T-helper 2 cell treated with Interferon-gamma antibody and Interleukin-4, amounts not matched to agents 5 μg/mL and 100 μg/mL, for 36 hours (primary cell): ENCODE results near the gene CFHR1.
"Not testable (repeated sequence)": the region's sequence is repeated elsewhere in the genome, so short reads cannot be mapped to it uniquely, and the experiment has no call there.

Experiments
- DNase-seq: peaks from one replicate; pipeline ENCODE4 v3.0.0; 2021; ENCODE audit warnings: low spot score
- H3K27ac Mint-ChIP-seq: one replicate; pipeline ENCODE4 v1.8.0; 2021; ENCODE audit warnings: mild to moderate bottlenecking, mixed read lengths
- H3K27me3 Mint-ChIP-seq: one replicate; pipeline ENCODE4 v1.8.0; 2021; ENCODE audit warnings: low read depth, mixed read lengths
- H3K36me3 Mint-ChIP-seq: one replicate; pipeline ENCODE4 v1.8.0; 2021; ENCODE audit warnings: low read depth, mixed read lengths
- H3K4me1 Mint-ChIP-seq: one replicate; pipeline ENCODE4 v1.8.0; 2021; ENCODE audit warnings: low read depth, mixed read lengths
- H3K4me3 Mint-ChIP-seq: one replicate; pipeline ENCODE4 v1.8.0; 2022; ENCODE audit warnings: mild to moderate bottlenecking, moderate library complexity, mixed read lengths
- H3K9me3 Mint-ChIP-seq: one replicate; pipeline ENCODE4 v1.8.0; 2021; ENCODE audit warnings: mixed read lengths

Gene CFHR1

DNA sequence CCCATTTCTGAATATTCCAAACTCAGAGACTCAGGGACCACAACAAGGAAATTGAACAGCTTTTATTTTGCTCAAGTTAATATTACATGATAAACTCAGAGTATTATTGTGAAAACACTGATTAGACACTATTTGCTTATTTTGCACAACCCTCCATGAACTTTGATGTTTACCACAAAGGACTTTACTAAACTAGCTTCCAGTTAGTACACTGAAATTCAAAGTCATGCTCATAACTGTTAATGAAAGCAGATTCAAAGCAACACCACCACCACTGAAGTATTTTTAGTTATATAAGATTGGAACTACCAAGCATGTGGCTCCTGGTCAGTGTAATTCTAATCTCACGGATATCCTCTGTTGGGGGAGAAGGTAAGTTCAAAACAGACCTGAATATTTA lies at the start of gene CFHR1:
Gene CFHR1, plus strand, starts transcription at position 201 of the 400 bp plus-strand sequence. Its CDS starts 114 bp downstream, at position 315.
- DNase-seq, H3K4me3 Mint-ChIP-seq, H3K36me3 Mint-ChIP-seq, H3K4me1 Mint-ChIP-seq, H3K27ac Mint-ChIP-seq, H3K27me3 Mint-ChIP-seq, H3K9me3 Mint-ChIP-seq: not testable (repeated sequence)

DNA sequence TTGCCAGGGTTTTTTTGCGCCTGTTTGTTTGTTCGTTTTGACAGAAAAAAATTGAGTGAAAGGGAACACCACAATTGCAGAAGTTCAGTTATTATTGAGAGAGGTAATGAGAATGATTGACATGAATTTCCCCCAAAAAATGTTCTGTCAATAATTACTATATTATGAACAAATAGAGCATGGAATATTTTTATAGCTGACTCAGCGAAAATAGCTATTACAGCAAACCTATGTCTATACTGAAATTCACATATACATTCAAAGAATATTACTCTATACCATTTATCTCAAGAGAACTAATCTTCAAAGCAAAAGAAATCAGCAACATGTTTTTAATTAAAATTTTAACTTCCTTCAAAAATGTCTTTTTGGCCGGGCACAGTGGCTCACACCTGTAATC lies 49.7 kb upstream of the CFHR1 start:
- not testable (repeated sequence) for H3K27me3 Mint-ChIP-seq, H3K9me3 Mint-ChIP-seq, H3K4me1 Mint-ChIP-seq, H3K36me3 Mint-ChIP-seq, H3K4me3 Mint-ChIP-seq, DNase-seq, H3K27ac Mint-ChIP-seq

DNA sequence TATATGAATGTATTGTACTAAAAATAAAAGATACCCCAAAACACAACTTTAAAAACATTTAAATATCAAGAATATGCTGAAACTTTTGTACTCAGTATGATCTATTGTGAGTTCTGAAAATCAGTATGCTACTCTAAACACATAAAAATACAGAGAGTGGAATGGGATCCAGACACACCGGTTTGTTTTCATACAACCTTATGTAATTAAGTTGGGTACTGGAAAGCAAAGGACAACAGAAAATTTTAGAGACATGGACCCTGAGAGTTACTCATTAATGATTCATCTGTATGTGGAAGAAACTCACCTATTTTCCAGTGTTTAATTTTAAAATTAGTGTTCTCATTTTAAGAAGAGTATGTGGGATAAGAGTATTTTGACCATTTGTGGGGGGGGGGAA lies 45.8 kb upstream of the CFHR1 start:
- Mint-ChIP-seq H3K36me3 (no peaks in the 10 kb centered on the region), H3K27me3 (no peaks in the 10 kb centered on the region), H3K9me3 (no peaks in the 10 kb centered on the region), H3K4me1 (no peaks in the 10 kb centered on the region), H3K4me3 (no peak overlapping the region), H3K27ac (no peak overlapping the region)
- DNase-seq: no peak

GRCh38 chr1:196774175-196774574 lies 45.4 kb upstream of the CFHR1 start:
- Mint-ChIP-seq H3K4me3 (no peak overlapping the region), H3K9me3 (no peaks in the 10 kb centered on the region), H3K36me3 (no peaks in the 10 kb centered on the region), H3K27me3 (no peaks in the 10 kb centered on the region), H3K4me1 (no peaks in the 10 kb centered on the region), H3K27ac (no peak overlapping the region)
- DNase-seq: no peak

- Mint-ChIP-seq H3K27ac (no peak within 1 kb of the TSS), H3K36me3 (no peaks in the 10 kb centered on the region), H3K27me3 (no peaks in the 10 kb centered on the region), H3K9me3 (no peaks in the 10 kb centered on the region), H3K4me1 (no peaks in the 10 kb centered on the region), H3K4me3 (no peak within 1 kb of the TSS)
- no peak for DNase-seq
Measured at GRCh38 chr1:196774603-196775002, 44.9 kb upstream of the CFHR1 start, which contains the start of gene CFHR3. Gene CFHR3 (plus strand): TSS chr1:196774840. CDS start chr1:196774887, 47 bp downstream.

DNA sequence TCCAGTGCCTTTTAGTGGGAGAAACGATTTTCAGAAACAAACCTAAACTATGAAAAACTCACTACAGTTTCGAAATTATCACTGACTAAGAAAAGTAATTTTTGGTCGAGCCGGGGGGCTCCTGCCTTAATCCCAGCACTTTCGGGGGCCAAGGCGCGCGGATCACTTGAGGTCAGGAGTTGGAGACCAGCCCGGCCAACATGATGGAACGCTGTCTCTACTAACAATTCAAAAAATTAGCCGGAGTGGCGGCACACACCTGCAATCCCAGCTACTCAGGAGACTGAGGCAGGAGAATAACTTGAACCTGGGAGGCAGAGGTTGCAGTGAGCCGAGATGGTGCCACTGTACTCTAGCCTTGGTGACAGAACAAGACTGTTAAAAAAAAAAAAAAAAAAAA lies 41.9 kb upstream of the CFHR1 start:
- Mint-ChIP-seq H3K27ac (no peak overlapping the region), H3K4me3 (no peak overlapping the region), H3K4me1 (no peaks in the 10 kb centered on the region), H3K27me3 (no peaks in the 10 kb centered on the region), H3K36me3 (no peaks in the 10 kb centered on the region), H3K9me3 (no peaks in the 10 kb centered on the region)
- DNase-seq: no peak

DNA sequence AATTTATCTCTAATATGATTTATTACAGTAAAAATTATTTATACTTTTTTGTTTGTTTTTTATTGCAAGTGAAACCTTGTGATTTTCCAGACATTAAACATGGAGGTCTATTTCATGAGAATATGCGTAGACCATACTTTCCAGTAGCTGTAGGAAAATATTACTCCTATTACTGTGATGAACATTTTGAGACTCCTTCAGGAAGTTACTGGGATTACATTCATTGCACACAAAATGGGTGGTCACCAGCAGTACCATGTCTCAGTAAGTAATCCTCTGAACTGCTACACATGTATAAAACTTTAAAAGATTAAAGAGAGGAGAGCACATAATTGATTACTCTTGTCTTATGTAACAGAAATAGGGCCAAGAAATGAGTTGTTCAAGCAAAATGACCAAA lies 40.4 kb upstream of the CFHR1 start:
- DNase-seq: no peak
- Mint-ChIP-seq H3K36me3 (no peaks in the 10 kb centered on the region), H3K27me3 (no peaks in the 10 kb centered on the region), H3K4me3 (no peak overlapping the region), H3K27ac (no peak overlapping the region), H3K4me1 (no peaks in the 10 kb centered on the region), H3K9me3 (no peaks in the 10 kb centered on the region)

DNA sequence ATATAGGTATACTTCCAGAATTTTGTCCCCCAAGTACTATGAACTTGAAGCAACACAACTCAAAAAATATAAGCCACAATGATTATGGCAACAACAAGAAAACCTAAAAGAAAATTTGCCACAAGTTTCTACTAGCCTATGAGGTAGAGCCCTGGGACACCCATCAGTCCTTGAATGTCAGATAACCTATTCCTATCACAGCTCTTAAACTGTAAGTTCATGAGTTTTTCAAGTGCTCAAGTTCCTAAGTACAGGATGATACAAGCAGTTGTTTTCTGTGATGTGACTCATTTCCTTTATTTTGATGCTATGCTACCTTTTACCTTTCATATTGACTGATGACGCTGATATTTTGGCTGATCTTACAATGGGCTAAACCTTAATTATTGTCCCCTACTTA lies 28.3 kb upstream of the CFHR1 start:
- H3K27me3 Mint-ChIP-seq, H3K36me3 Mint-ChIP-seq, DNase-seq, H3K27ac Mint-ChIP-seq, H3K4me1 Mint-ChIP-seq, H3K9me3 Mint-ChIP-seq, H3K4me3 Mint-ChIP-seq: not testable (repeated sequence)

DNA sequence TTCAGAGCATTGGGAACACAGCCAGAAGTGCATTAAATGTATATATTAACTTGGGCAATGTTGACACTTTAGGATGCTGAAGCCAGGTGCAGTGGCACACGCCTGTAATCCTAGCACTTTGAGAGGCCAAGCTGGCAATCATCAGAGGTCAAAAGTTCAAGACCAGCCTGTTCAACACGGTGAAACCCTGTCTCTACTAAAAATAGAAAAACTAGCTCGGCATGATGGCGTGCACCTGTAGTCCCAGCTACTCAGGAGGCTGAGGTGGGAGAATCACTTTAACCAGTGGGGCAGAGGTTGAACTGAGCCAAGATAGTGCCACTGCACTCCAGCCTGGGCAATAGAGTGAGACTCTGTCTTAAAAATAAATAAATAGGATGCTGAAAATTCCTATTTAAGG lies 25.4 kb upstream of the CFHR1 start:
- not testable (repeated sequence) for H3K9me3 Mint-ChIP-seq, H3K27me3 Mint-ChIP-seq, H3K4me1 Mint-ChIP-seq, DNase-seq, H3K27ac Mint-ChIP-seq, H3K4me3 Mint-ChIP-seq, H3K36me3 Mint-ChIP-seq

- H3K36me3 Mint-ChIP-seq: no peaks in the 10 kb centered on the region
- DNase-seq: no peak
- no peaks in the 10 kb centered on the region for H3K9me3 Mint-ChIP-seq
- no peaks in the 10 kb centered on the region for H3K4me1 Mint-ChIP-seq
- no peak overlapping the region for H3K27ac Mint-ChIP-seq
- no peak overlapping the region for H3K4me3 Mint-ChIP-seq
- no peaks in the 10 kb centered on the region for H3K27me3 Mint-ChIP-seq
Measured at GRCh38 chr1:196797891-196798290, 21.6 kb upstream of the CFHR1 start.

DNA sequence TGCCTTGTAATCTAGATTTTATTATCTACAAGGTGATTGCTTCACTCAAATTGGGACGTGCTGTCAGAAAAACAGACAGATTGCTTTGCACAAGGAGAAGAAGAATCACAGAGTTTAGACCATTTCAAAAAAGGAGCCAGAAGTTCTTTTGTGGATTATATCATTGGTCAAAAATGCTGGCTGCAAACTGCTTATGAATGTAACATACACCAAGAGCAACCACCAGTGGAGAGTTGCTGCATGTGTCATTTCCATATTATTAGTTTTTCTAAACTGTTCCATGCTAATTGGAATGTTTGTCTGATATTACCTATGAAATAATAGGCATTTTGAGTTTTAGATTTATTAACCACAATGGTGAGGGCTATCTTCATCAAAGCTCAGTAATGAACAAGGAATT lies 17.6 kb upstream of the CFHR1 start:
- not testable (repeated sequence) for H3K4me1 Mint-ChIP-seq, DNase-seq, H3K27me3 Mint-ChIP-seq, H3K27ac Mint-ChIP-seq, H3K9me3 Mint-ChIP-seq, H3K36me3 Mint-ChIP-seq, H3K4me3 Mint-ChIP-seq

- no peak for DNase-seq
- H3K27ac Mint-ChIP-seq: no peak overlapping the region
- H3K4me3 Mint-ChIP-seq: no peak overlapping the region
- no peaks in the 10 kb centered on the region for H3K27me3 Mint-ChIP-seq
- H3K9me3 Mint-ChIP-seq: no peaks in the 10 kb centered on the region
- H3K36me3 Mint-ChIP-seq: no peaks in the 10 kb centered on the region
- H3K4me1 Mint-ChIP-seq: no peaks in the 10 kb centered on the region
Measured at GRCh38 chr1:196808529-196809235, 10.8 kb upstream of the CFHR1 start.

GRCh38 chr1:196817442-196817841 lies 2.1 kb upstream of the CFHR1 start:
- H3K4me1 Mint-ChIP-seq, H3K9me3 Mint-ChIP-seq, H3K36me3 Mint-ChIP-seq, H3K27ac Mint-ChIP-seq, H3K27me3 Mint-ChIP-seq, H3K4me3 Mint-ChIP-seq, DNase-seq: not testable (repeated sequence)

- H3K27me3 Mint-ChIP-seq, H3K27ac Mint-ChIP-seq, DNase-seq, H3K9me3 Mint-ChIP-seq, H3K4me3 Mint-ChIP-seq, H3K36me3 Mint-ChIP-seq, H3K4me1 Mint-ChIP-seq: not testable (repeated sequence)
Measured at GRCh38 chr1:196827860-196828259, 8.3 kb downstream of the CFHR1 start.
